H1 (cell line): ENCODE measurements around the gene CD247. TPM values are rescaled to one million over a fixed set of nuclear protein-coding genes. Genes with fewer than 3 reads are reported as not detected.

Source experiments
- CTCF ChIA-PET: fragments of 300-600 bp; sonication (Branson Sonifier 250); formaldehyde crosslinking; loops from one replicate; lab custom pipeline; 2021; ENCODE audit not compliant: partially characterized antibody; lab: Charles Lee
- POLR2A ChIA-PET: fragments of 300-600 bp; sonication (Branson Sonifier 250); formaldehyde crosslinking; loops from one replicate; lab custom pipeline; 2021; ENCODE audit warnings: inconsistent platforms; ENCODE audit not compliant: partially characterized antibody; lab: Charles Lee
- DNase-seq, 2 experiments: peaks; one replicate each; pipeline versions ENCODE4 v3.0.0 to v3.0.0-alpha.2; 2010 to 2022; ENCODE audit warnings: low spot score in 2 of 2, low read depth in 1 of 2, mixed read lengths in 1 of 2
- FAIRE-seq: peaks from 2 replicates; lab custom pipeline; 2011; peaks lifted over from hg19 to GRCh38; lab: Jason Lieb, UNC
- H2AFZ ChIP-seq: 2 replicates; pipeline ENCODE4 v1.8.1; 2012; ENCODE audit warnings: low read length, inconsistent platforms
- H2AK5ac ChIP-seq: 2 replicates; pipeline ENCODE4 v1.6.1; 2013; ENCODE audit warnings: low read depth, low read length
- H2BK120ac ChIP-seq: replicated peaks from 2 replicates; pipeline ENCODE3; 2013; ENCODE audit warnings: low read depth, low read length, inconsistent platforms
- H2BK12ac ChIP-seq: 2 replicates; pipeline ENCODE4 v1.6.1; 2013; ENCODE audit warnings: low read depth, low read length
- H2BK15ac ChIP-seq: 2 replicates; pipeline ENCODE4 v1.6.1; 2013; ENCODE audit warnings: low read length
- H2BK20ac ChIP-seq: 2 replicates; pipeline ENCODE4 v1.6.1; 2013; ENCODE audit warnings: low read length
- H2BK5ac ChIP-seq: 2 replicates; pipeline ENCODE4 v1.6.1; 2013; ENCODE audit warnings: low read depth, low read length
- H3K14ac ChIP-seq: 2 replicates; pipeline ENCODE4 v1.6.1; 2013; ENCODE audit warnings: inconsistent platforms; ENCODE audit not compliant: insufficient read length
- H3K18ac ChIP-seq: 2 replicates; pipeline ENCODE4 v1.6.1; 2013; ENCODE audit warnings: low read length; ENCODE audit errors: extremely low read depth
- H3K23ac ChIP-seq: 2 replicates; pipeline ENCODE4 v1.6.1; 2013; ENCODE audit warnings: inconsistent platforms; ENCODE audit not compliant: insufficient read length
- H3K23me2 ChIP-seq: 2 replicates; pipeline ENCODE4 v1.6.1; 2013; ENCODE audit warnings: low read depth, low read length
- H3K27ac ChIP-seq: 2 replicates; pipeline ENCODE4 v1.6.1; 2011; ENCODE audit warnings: low read depth, low read length, inconsistent platforms
- H3K27me3 ChIP-seq, 4 experiments: replicated peaks in 1 of 4; 1 replicate in 1 of 4; 2 replicates in 3 of 4; pipeline versions ENCODE4 v1.6.1 to v1.8.1; 2011 to 2013; ENCODE audit warnings: low read length in 3 of 4, mild to moderate bottlenecking in 3 of 4, inconsistent platforms in 2 of 4, mixed read lengths in 2 of 4, moderate library complexity in 1 of 4; ENCODE audit not compliant: control insufficient read depth in 3 of 4, insufficient read depth in 3 of 4; ENCODE audit errors: extremely low read depth in 1 of 4
- H3K36me3 ChIP-seq, 4 experiments: 2 replicates each; pipeline versions ENCODE4 v1.6.1 to v1.8.1; 2011 to 2013; ENCODE audit warnings: mild to moderate bottlenecking in 4 of 4, low read length in 3 of 4, moderate library complexity in 2 of 4, control low read depth in 1 of 4, inconsistent platforms in 1 of 4; ENCODE audit not compliant: insufficient read depth in 4 of 4, control insufficient read depth in 2 of 4
- H3K4ac ChIP-seq: replicated peaks from 2 replicates; pipeline ENCODE3; 2013; ENCODE audit warnings: low read length, low read depth, mixed read lengths, inconsistent platforms; ENCODE audit not compliant: insufficient read length
- H3K4me1 ChIP-seq, 4 experiments: replicated peaks in 1 of 4; 1 replicate in 1 of 4; 2 replicates in 3 of 4; pipeline versions ENCODE4 v1.6.1 to v1.8.1; 2011 to 2013; ENCODE audit warnings: low read length in 3 of 4, inconsistent platforms in 2 of 4, mixed read lengths in 1 of 4; ENCODE audit not compliant: insufficient read depth in 4 of 4, control insufficient read depth in 3 of 4
- H3K4me2 ChIP-seq, 2 experiments: 2 replicates each; pipeline versions ENCODE4 v1.6.1 to v1.8.1; 2011 to 2013; ENCODE audit warnings: low read depth in 2 of 2, low read length in 2 of 2, control low read depth in 1 of 2, inconsistent platforms in 1 of 2, mild to moderate bottlenecking in 1 of 2; ENCODE audit not compliant: insufficient read depth in 1 of 2
- H3K4me3 ChIP-seq, 4 experiments: fragments of 200-600, 300-600 bp in 1 of 4; sonication (generic), shearing (Covaris generic), sonication (Bioruptor Twin) in 1 of 4; 2 replicates each; pipeline versions ENCODE4 v1.5.1 to v1.8.1; 2011 to 2016; ENCODE audit warnings: low read length in 4 of 4, low read depth in 3 of 4, control low read depth in 2 of 4, inconsistent platforms in 2 of 4, mild to moderate bottlenecking in 2 of 4, mixed read lengths in 1 of 4, moderate library complexity in 1 of 4; ENCODE audit not compliant: insufficient read depth in 2 of 4; ENCODE audit errors: extremely low read depth in 1 of 4
- H3K56ac ChIP-seq: replicated peaks from 2 replicates; pipeline ENCODE3; 2013; ENCODE audit warnings: low read depth, mild to moderate bottlenecking, mixed read lengths, low read length, inconsistent platforms; ENCODE audit not compliant: insufficient read length
- H3K79me1 ChIP-seq: 2 replicates; pipeline ENCODE4 v1.6.1; 2013; ENCODE audit warnings: low read depth, low read length, control low read depth
- H3K79me2 ChIP-seq, 2 experiments: 2 replicates each; pipeline versions ENCODE4 v1.6.1 to v1.8.1; 2012 to 2013; ENCODE audit warnings: low read length in 2 of 2, mild to moderate bottlenecking in 2 of 2, inconsistent platforms in 1 of 2; ENCODE audit not compliant: insufficient read depth in 2 of 2, control insufficient read depth in 1 of 2
- H3K9ac ChIP-seq, 4 experiments: replicated peaks in 1 of 4; 1 replicate in 1 of 4; 2 replicates in 3 of 4; pipeline versions ENCODE4 v1.6.1 to v1.8.1; 2011 to 2013; ENCODE audit warnings: low read depth in 3 of 4, low read length in 3 of 4, control low read depth in 2 of 4, mild to moderate bottlenecking in 2 of 4, moderate library complexity in 2 of 4, inconsistent platforms in 1 of 4; ENCODE audit errors: extremely low read depth in 1 of 4
- H3K9me3 ChIP-seq, 2 experiments: 2 replicates each; pipeline versions ENCODE4 v1.6.1 to v1.8.1; 2012 to 2013; ENCODE audit warnings: mild to moderate bottlenecking in 2 of 2, moderate library complexity in 2 of 2, control low read depth in 1 of 2, inconsistent platforms in 1 of 2, low read depth in 1 of 2, low read length in 1 of 2, mixed read lengths in 1 of 2; ENCODE audit not compliant: insufficient read depth in 2 of 2
- H4K20me1 ChIP-seq, 2 experiments: replicated peaks in 1 of 2; 2 replicates each; pipeline versions ENCODE3 to v1.8.1; 2011 to 2013; ENCODE audit warnings: inconsistent platforms in 2 of 2, low read length in 2 of 2, mild to moderate bottlenecking in 1 of 2; ENCODE audit not compliant: insufficient read depth in 2 of 2, control insufficient read depth in 1 of 2
- H4K5ac ChIP-seq: 2 replicates; pipeline ENCODE4 v1.6.1; 2013; ENCODE audit warnings: low read length, low read depth, mixed read lengths, inconsistent platforms; ENCODE audit not compliant: insufficient read length
- H4K8ac ChIP-seq: 2 replicates; pipeline ENCODE4 v1.8.0; 2013; ENCODE audit warnings: mild to moderate bottlenecking, moderate library complexity, low read length, inconsistent platforms; ENCODE audit not compliant: insufficient read depth; ENCODE audit errors: extremely low read depth
- H4K91ac ChIP-seq: replicated peaks from 2 replicates; pipeline ENCODE3; 2013; ENCODE audit warnings: low read length, mixed read lengths, inconsistent platforms; ENCODE audit not compliant: insufficient read length
- BACH1 ChIP-seq: IDR thresholded peaks from 2 replicates; pipeline ENCODE4 v1.6.1; 2012; ENCODE audit warnings: low read length, improper control_type of control experiment
- CEBPB ChIP-seq: IDR thresholded peaks from 2 replicates; pipeline ENCODE4 v1.6.1; 2012; ENCODE audit warnings: low read depth, low read length
- EZH2 ChIP-seq: fragments of 200-600 bp; sonication (generic); IDR thresholded peaks from 2 replicates; pipeline ENCODE4 v1.7.1; 2012; ENCODE audit warnings: low read depth, mild to moderate bottlenecking, moderate library complexity, low read length, inconsistent platforms; ENCODE audit not compliant: severe bottlenecking
- GABPA ChIP-seq: IDR thresholded peaks from 2 replicates; pipeline ENCODE4 v1.6.1; 2011; ENCODE audit warnings: mild to moderate bottlenecking, low read length, moderate library complexity, borderline replicate concordance; ENCODE audit not compliant: insufficient read depth
- GTF2F1 ChIP-seq: IDR thresholded peaks from 2 replicates; pipeline ENCODE4 v1.6.1; 2012; ENCODE audit warnings: low read depth, low read length, improper control_type of control experiment, borderline replicate concordance
- HDAC2 ChIP-seq, 2 experiments: fragments of 300-600 bp in 1 of 2; sonication (generic) in 1 of 2; IDR thresholded peaks; 2 replicates each; pipeline ENCODE4 v1.6.1; 2011 to 2012; ENCODE audit warnings: low read depth in 2 of 2, low read length in 2 of 2, mild to moderate bottlenecking in 2 of 2, moderate library complexity in 2 of 2, borderline replicate concordance in 1 of 2, inconsistent platforms in 1 of 2
- JUN ChIP-seq: IDR thresholded peaks from 2 replicates; pipeline ENCODE4 v1.6.1; 2011; ENCODE audit warnings: low read depth, mild to moderate bottlenecking, improper control_type of control experiment, low read length
- POLR2AphosphoS5 ChIP-seq: IDR thresholded peaks from 2 replicates; pipeline ENCODE4 v1.6.1; 2011; ENCODE audit warnings: low read depth, low read length
- SAP30 ChIP-seq: fragments of 300-600 bp; sonication (generic); IDR thresholded peaks from 2 replicates; pipeline ENCODE4 v1.7.1; 2012; ENCODE audit warnings: low read length, moderate library complexity, mild to moderate bottlenecking, inconsistent platforms; ENCODE audit not compliant: insufficient read depth, insufficient replicate concordance
- SIRT6 ChIP-seq: IDR thresholded peaks from one replicate; pipeline ENCODE4 v1.7.1; 2012; ENCODE audit warnings: low read length, inconsistent platforms
- SIX5 ChIP-seq: IDR thresholded peaks from 2 replicates; pipeline ENCODE4 v1.6.1; 2011; ENCODE audit warnings: mild to moderate bottlenecking, low read depth, low read length
- SP1 ChIP-seq: IDR thresholded peaks from 2 replicates; pipeline ENCODE4 v1.6.1; 2011; ENCODE audit warnings: low read depth, low read length
- TBP ChIP-seq: IDR thresholded peaks from 2 replicates; pipeline ENCODE4 v1.6.1; 2011; ENCODE audit warnings: low read depth, low read length, improper control_type of control experiment
- TCF12 ChIP-seq: IDR thresholded peaks from 2 replicates; pipeline ENCODE4 v1.6.1; 2011; ENCODE audit warnings: low read depth, mild to moderate bottlenecking, low read length
- WGBS, 2 experiments: shearing (Covaris generic) in 1 of 2; methylation state at CpG; one replicate each; pipeline versions ENCODE4 v1.1.6 to v1.1.7; 2013 to 2015; ENCODE audit warnings: low lambda C conversion rate in 2 of 2, mixed read lengths in 2 of 2, inconsistent platforms in 1 of 2, low coverage in 1 of 2, missing lambda C conversion rate in 1 of 2; ENCODE audit not compliant: insufficient replicate concordance in 2 of 2, insufficient coverage in 1 of 2, insufficient read length in 1 of 2; ENCODE audit errors: extremely low coverage in 1 of 2, missing lambda C conversion rate in 1 of 2; 5-methylcytosine and 5-hydroxymethylcytosine counted together
- polyA plus RNA-seq, 7 experiments: library from polyadenylated mRNA; depleted of rRNA in 3 of 7; stranded (reverse) in 5 of 7; unstranded in 2 of 7; fragments of >200 nt in 5 of 7; fragments of 200-250 nt in 2 of 7; gene quantifications; 1 replicate in 5 of 7; 2 replicates in 1 of 7; 4 replicates in 1 of 7; pipeline versions ENCODE4 v1.2.1 to v1.2.3, GENCODE V29; 2011 to 2013; ENCODE audit warnings: missing spikeins in 2 of 7, mixed read lengths in 2 of 7
- total RNA-seq: library from RNA; stranded (reverse); fragmentation: NEBNext Ultra II Directional; extraction: Animal tissue kit (Norgen Biotek cat#: 25700); gene quantifications from 2 replicates; pipeline ENCODE4 v1.2.1, GENCODE V29; 2021

Gene CD247
- total and polyA plus RNA-seq, 2 of the 8 experiments (the other 6 are each of a cell fraction or from before 2014, with no cell fraction given) = 2.0 to 2.2 TPM

DNA sequence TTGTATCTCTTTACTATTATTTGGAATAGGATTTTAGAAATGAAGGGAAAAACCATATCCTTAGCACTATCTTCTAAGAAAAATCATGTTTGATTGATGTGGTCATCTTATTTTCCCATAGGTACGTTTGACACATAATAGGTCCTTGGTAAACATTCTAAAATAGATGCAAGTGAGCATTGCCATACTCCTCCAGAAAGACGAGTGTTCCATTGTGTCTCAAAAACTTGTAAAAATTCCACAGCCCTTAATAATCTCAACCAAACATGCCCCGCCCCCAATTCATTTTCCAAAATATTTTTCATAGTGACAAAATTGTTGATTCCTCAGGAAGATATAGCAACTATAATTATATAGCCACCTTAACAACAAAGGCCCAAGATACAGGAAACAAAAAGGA lies 113.4 kb downstream of the CD247 start:
- FAIRE-seq = no peak
- H2BK20ac ChIP-seq = no peak overlapping the region
- no peak overlapping the region for H3K4me2 ChIP-seq
- no peak overlapping the region for H3K23ac ChIP-seq
- H3K23me2 ChIP-seq = no peaks in the 10 kb centered on the region
- no peak overlapping the region for H2BK120ac ChIP-seq
- H3K4ac ChIP-seq = no peak overlapping the region
- TF ChIP-seq TBP = no peak
- no peak for TF ChIP-seq POLR2AphosphoS5
- TF ChIP-seq CEBPB = no peak
- no peak for TF ChIP-seq JUN
- TF ChIP-seq TCF12 = no peak
- no peak for TF ChIP-seq GABPA
- TF ChIP-seq SIX5 = no peak
- TF ChIP-seq SP1 = no peak
- TF ChIP-seq SIRT6 = no peak
- TF ChIP-seq BACH1 = no peak
- no peak for TF ChIP-seq GTF2F1
- no peak for TF ChIP-seq SAP30
- no peak for TF ChIP-seq HDAC2 (IDR thresholded peaks at IDR 0.05; ENCODE audit: borderline replicate concordance in 1 of 2, low read depth in 2 of 2, low read length in 2 of 2)
- no peak for TF ChIP-seq EZH2
- H2AFZ ChIP-seq = no peak overlapping the region
- H2BK5ac ChIP-seq = no peak overlapping the region
- no peaks in the 10 kb centered on the region for H3K79me1 ChIP-seq
- no peak overlapping the region for H2BK15ac ChIP-seq
- no peak overlapping the region for H4K8ac ChIP-seq
- no peaks in the 10 kb centered on the region for H3K79me2 ChIP-seq
- no peak overlapping the region for H3K14ac ChIP-seq
- no peak overlapping the region for H4K91ac ChIP-seq
- H3K4me3 ChIP-seq = no peak overlapping the region
- no peak overlapping the region for H3K9ac ChIP-seq
- 86% methylated on average over 3 of the region's 3 CpGs; no CpG with 5 or more reads in 1 of the 2 experiments for WGBS, 2 experiments
- H3K9me3 ChIP-seq = no peaks in the 10 kb centered on the region
- no peak overlapping the region for H2AK5ac ChIP-seq
- no peak overlapping the region for H3K27ac ChIP-seq
- no peaks in the 10 kb centered on the region for H3K4me1 ChIP-seq
- CTCF ChIA-PET = interaction anchor here (0.6 to 5.9 kb wide), 6 partner anchors 26 to 348 kb away, joined by 3 to 47 read pairs (median 3); no protein-coding TSS in a partner anchor
- DNase-seq = no peak
- POLR2A ChIA-PET = no interaction called here
- H4K20me1 ChIP-seq = peaks cover 1 to 3% of the 10 kb centered on the region in 2 experiments
- H3K27me3 ChIP-seq = no peaks in the 10 kb centered on the region
- peaks cover 0 to 18% (median 3%) of the 10 kb centered on the region in 4 experiments; a peak in 4 of 8 replicates for H3K36me3 ChIP-seq
- no peak overlapping the region for H2BK12ac ChIP-seq
- no peak overlapping the region for H3K56ac ChIP-seq
- H3K18ac ChIP-seq = no peak overlapping the region
- no peak overlapping the region for H4K5ac ChIP-seq
